Midbrain (tissue), 1 donor: Measurements from ENCODE around the gene C4B.

ENCODE experiments used
- DNase-seq: peaks from one replicate; lab custom pipeline; 2025; lab: John Stamatoyannopoulos, UW

C4B gene

DNA sequence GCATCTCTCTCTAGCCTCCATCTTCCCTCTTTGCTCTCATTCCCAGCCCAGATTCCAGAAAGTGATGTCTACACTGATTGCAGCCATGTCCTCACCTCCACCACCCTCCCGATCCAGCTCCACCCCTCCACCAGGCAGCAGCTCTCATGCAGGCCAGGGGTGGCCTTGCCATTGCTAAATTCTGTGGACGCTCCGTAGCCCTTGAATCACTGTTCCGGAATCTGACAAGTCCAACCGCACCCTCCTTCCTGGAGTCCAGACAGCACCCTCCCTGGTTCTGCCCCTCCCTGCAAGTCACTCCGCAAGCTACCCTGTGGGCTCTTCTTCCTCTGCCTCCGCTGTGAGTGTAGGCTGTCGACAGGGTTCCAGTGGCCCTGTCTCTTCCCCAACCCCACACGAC, 68.3 kb downstream of the C4B start:
- no peak for DNase-seq

DNA sequence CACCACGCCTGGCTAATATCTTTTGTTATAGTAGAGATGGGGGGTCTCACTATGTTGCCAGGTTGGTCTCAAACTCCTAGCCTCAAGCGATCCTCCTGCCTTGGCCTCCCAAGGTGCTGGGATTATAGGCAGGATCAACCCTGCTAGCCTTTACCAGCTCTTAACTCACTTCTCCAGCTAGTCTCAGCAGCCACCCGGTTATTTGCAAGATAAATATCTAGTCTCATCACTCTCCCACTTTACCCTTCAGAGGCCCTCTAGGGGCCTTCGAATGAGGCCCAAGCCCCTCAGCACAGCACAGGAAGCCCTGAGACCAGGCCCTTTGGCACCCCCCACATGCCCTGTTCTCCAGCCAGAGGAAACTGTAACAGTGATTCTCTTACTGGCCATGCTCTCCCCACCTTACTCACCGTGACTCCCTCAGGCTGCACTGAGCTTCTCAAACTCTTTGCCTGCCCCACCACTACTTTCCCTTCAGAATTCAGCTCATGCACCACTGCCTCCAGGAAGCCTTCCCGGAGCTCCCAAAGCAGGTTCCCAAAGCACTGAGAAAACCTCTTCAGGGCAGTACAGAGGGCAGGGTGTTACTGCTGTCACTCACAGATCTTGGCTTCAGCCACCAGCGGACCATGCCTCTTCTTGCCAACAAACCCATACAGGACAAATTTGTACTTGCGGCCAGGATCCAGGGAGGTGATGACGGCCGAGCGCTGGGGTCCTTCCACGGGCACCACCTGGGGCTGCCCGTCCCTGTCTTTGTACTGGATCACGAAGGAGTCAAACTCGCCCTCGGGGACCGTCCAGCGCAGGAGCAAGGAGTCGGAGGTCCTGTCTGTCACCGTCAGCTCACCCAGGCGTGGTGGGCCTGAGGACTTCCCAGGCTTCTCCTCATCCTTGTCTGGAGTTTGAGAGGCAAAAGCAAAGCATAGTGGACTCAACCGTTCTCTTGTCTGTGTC, 69.5 kb downstream of the C4B start:
- no peak for DNase-seq

DNA sequence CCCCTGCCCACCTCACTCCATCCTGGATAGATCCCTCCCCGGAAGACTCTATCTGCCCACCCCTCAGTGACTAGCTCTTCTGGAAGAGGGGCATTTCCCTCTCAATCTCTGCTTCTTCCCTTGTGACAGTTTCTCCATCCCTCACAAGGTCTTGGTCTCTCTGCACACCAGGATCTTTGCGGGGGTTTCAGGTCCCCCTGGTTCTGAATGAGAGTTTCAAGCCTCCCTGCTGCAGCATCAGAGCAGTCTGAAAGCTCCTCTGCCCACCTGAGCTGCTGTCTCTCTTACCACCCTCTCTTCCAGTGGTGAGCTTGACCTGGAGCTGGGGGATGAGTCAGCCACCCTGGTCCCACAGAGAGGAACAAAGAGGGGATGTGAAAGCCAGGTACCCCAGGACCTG, 70.2 kb downstream of the C4B start:
- no peak for DNase-seq
